Heart right ventricle (tissue), 16 donors: ENCODE measurements around the gene RNF152. TPM values are rescaled to one million over a fixed set of nuclear protein-coding genes. Genes with fewer than 3 reads are reported as not detected.

ENCODE experiments used
- ATAC-seq, 8 donors: fragments of 200-7000 bp; cut with Tn5 transposase; one replicate each; pipeline ENCODE4 v1.9.1; 2020; ENCODE audit warnings: mild to moderate bottlenecking in 8 of 8, moderate library complexity in 8 of 8, moderate number of reproducible peaks in 1 of 8
- DNase-seq, 2 donors: peaks; one replicate each; pipeline ENCODE4 v3.0.0-alpha.2; 2020
- H3K27ac ChIP-seq, 10 donors: fragments of 200-600 bp; sonication (generic) in 2 of 10; one replicate each; pipeline versions ENCODE4 v1.5.0 to v1.8.0; 2020 to 2022; ENCODE audit warnings: mild to moderate bottlenecking in 3 of 10
- H3K27me3 ChIP-seq, 7 donors: fragments of 200-600 bp; one replicate each; pipeline ENCODE4 v1.8.0; 2021 to 2022; ENCODE audit warnings: mild to moderate bottlenecking in 2 of 7
- H3K36me3 ChIP-seq, 9 donors: fragments of 200-600 bp; sonication (generic) in 1 of 9; one replicate each; pipeline versions ENCODE4 v1.5.0 to v1.8.0; 2020 to 2022; ENCODE audit warnings: mild to moderate bottlenecking in 2 of 9
- H3K4me1 ChIP-seq, 9 donors: fragments of 200-600 bp; sonication (generic) in 1 of 9; one replicate each; pipeline versions ENCODE4 v1.5.0 to v1.8.0; 2020 to 2022; ENCODE audit warnings: mild to moderate bottlenecking in 4 of 9
- H3K4me3 ChIP-seq, 10 donors: fragments of 200-600 bp; sonication (generic) in 2 of 10; one replicate each; pipeline versions ENCODE4 v1.5.0 to v1.8.0; 2020 to 2022; ENCODE audit warnings: mild to moderate bottlenecking in 7 of 10, moderate library complexity in 2 of 10
- H3K9me3 ChIP-seq, 11 donors: fragments of 200-600 bp in 10 of 11; sonication (generic) in 2 of 11; one replicate each; pipeline versions ENCODE4 v1.5.0 to v1.8.0; 2013 to 2022; ENCODE audit warnings: mild to moderate bottlenecking in 2 of 11, control low read depth in 1 of 11, moderate library complexity in 1 of 11
- WGBS, 2 donors: extraction: QIAGEN DNeasy Blood & Tissue Kit; methylation state at CpG; one replicate each; pipeline ENCODE4 v1.1.7; 2013; ENCODE audit warnings: inconsistent platforms in 1 of 2; 5-methylcytosine and 5-hydroxymethylcytosine counted together
- intact Hi-C, 10 donors: fragments of 100-400 bp; cut with DNase I; formaldehyde crosslinking; loops; one replicate each; pipeline versions ENCODE4 v1.11.1 to v1.14.2; 2022
- polyA plus RNA-seq, 2 donors: library from polyadenylated mRNA; stranded (reverse); fragments of 200-250 nt; gene quantifications; one replicate each; pipeline ENCODE4 v1.2.3, GENCODE V29; 2013
- total RNA-seq, 10 donors: library from RNA; stranded (reverse); fragmentation: NEBNext Ultra II Directional in 3 of 10; extraction: Animal tissue kit (Norgen Biotek cat#: 25700) in 3 of 10; gene quantifications; one replicate each; pipeline versions ENCODE4 v1.2.1 to v1.2.4, GENCODE V29; 2021 to 2023
- TF ChIP-seq, protein P1 (sequence below), 9 donors: fragments of 200-600 bp; sonication (generic) in 2 of 9; IDR thresholded peaks; one replicate each; pipeline versions ENCODE4 v1.5.0 to v1.8.0; 2021 to 2022; ENCODE audit warnings: antibody characterized with exemption in 9 of 9, mild to moderate bottlenecking in 5 of 9, moderate library complexity in 1 of 9
- donor health status: Arrhythmogenic right ventricular cardiomyopathy.
- donor health status: ischemic (EF 13 %, LVEDD 7.1; RV severe dilation, severe dysfunction).
- donor health status: healthy with polysubstance abuse.
- donor health status: DM: no; HTN: yes; CAD: no.
- donor health status: DM: no; HTN: no; CAD: no.
- donor health status: ischemic (EF 25% LVEDD 6.9; RV normal size, moderate dysfunction).
- donor health status: ischemic (EF 25% LVEDD 5.7; RV mildly dilated, moderate dysfunction).
- donor health status: healthy.
- donor health status: DM: yes; HTN: yes; CAD: no.
- donor health status: Ischemic cardiomyopathy.
- donor health status: ischemic (EF 35%, LVEDD 5.7; RV mildly dilated, moderate dysfunction).
- donor health status: nonischemic (EF 11% LVEDD 7.7; RV severe dilation, severe dysfunction).
- donor health status: DM: yes; HTN: yes; CAD: no.
- donor health status: PGD.
- donor health status: ischemic (EF 29% LVEDD 5.4; RV normal size, mild dysfunction).
- donor health status: nonischemic (EF 23%, LVEDD 6.1; RV moderate dilation, normal function).

The RNF152 gene
- total and polyA plus RNA-seq, 12 donors, result 1.7 to 19.1 (median 10.9) TPM

DNA sequence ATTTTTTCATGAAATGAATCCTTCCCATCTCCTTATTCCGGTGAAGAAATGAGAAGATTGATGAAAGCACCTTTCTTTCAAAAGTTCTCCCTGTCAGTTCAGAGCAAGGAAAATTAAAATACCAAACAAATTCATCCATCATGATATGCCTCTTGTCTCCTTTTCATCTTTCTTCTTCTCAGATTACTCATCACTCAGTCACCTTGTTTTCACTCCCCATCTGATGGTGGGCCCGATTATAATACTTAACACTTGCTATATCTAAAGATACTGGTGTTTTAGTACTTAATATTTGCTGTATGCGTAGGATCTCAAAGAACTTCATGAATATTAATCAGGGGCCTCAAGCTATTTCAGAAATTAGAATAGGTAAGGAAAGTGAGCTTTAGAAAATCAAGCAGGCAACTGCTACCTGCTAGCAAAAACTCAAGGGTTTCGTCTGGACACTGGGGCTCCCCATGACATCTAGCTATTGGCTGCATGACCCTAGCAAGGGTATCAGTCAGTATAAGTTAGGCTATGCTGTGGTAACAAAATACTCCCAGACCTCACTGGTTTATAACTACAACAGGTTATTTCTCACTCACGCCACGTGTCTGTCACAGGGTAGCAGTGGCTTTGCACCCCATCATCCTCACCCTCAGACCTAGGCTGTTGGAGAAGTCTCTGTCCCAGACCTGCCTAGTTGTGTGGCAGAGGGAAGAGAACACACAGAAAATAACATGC lies 39.0 kb upstream of the RNF152 start:
- DNase-seq, result no peak
- Histone ChIP-seq H3K27me3 (no peaks in the 10 kb centered on the region), H3K27ac (no peak overlapping the region), H3K36me3 (no peaks in the 10 kb centered on the region), H3K4me1 (no peaks in the 10 kb centered on the region), H3K4me3 (no peak overlapping the region), H3K9me3 (peaks cover 0 to 22% (median 0%) of the 10 kb centered on the region in 11 donors)
- ATAC-seq, result no peak
- 93 to 94% methylated on average over 6 of the region's 6 CpGs for WGBS, 2 donors
- TF ChIP-seq, protein P1, sequence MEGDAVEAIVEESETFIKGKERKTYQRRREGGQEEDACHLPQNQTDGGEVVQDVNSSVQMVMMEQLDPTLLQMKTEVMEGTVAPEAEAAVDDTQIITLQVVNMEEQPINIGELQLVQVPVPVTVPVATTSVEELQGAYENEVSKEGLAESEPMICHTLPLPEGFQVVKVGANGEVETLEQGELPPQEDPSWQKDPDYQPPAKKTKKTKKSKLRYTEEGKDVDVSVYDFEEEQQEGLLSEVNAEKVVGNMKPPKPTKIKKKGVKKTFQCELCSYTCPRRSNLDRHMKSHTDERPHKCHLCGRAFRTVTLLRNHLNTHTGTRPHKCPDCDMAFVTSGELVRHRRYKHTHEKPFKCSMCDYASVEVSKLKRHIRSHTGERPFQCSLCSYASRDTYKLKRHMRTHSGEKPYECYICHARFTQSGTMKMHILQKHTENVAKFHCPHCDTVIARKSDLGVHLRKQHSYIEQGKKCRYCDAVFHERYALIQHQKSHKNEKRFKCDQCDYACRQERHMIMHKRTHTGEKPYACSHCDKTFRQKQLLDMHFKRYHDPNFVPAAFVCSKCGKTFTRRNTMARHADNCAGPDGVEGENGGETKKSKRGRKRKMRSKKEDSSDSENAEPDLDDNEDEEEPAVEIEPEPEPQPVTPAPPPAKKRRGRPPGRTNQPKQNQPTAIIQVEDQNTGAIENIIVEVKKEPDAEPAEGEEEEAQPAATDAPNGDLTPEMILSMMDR (IDR thresholded peaks at IDR 0.05), result no peak
- intact Hi-C loops, result no loop called here

- Histone ChIP-seq H3K9me3 (peaks cover 0 to 22% (median 0%) of the 10 kb centered on the region in 11 donors), H3K27ac (no peak overlapping the region), H3K36me3 (no peaks in the 10 kb centered on the region), H3K27me3 (no peaks in the 10 kb centered on the region), H3K4me1 (no peaks in the 10 kb centered on the region), H3K4me3 (no peak overlapping the region)
- no peak for DNase-seq
- WGBS, 2 donors, result 71 to 76% methylated on average over 3 of the region's 3 CpGs
- TF ChIP-seq, protein P1 (IDR thresholded peaks at IDR 0.05), result no peak
- intact Hi-C loops, result no loop called here
- ATAC-seq, result no peak
These were observed 37.3 kb upstream of the RNF152 start for GRCh38 chr18:61929881-61930640.

- Histone ChIP-seq H3K9me3 (peaks cover 0 to 17% (median 0%) of the 10 kb centered on the region in 11 donors), H3K36me3 (no peaks in the 10 kb centered on the region), H3K4me1 (no peaks in the 10 kb centered on the region), H3K4me3 (no peak overlapping the region), H3K27me3 (no peaks in the 10 kb centered on the region), H3K27ac (no peak overlapping the region)
- ATAC-seq (no peak), DNase-seq (no peak)
- intact Hi-C loops, result no loop called here
- 69 to 70% methylated on average over 4 of the region's 4 CpGs for WGBS, 2 donors
- TF ChIP-seq, protein P1 (IDR thresholded peaks at IDR 0.05), result no peak
These were observed 33.7 kb upstream of the RNF152 start for GRCh38 chr18:61926532-61926931.

GRCh38 chr18:61924550-61924949 lies 31.7 kb upstream of the RNF152 start:
- TF ChIP-seq, protein P1 (IDR thresholded peaks at IDR 0.05), result no peak
- DNase-seq (no peak), ATAC-seq (no peak)
- Histone ChIP-seq H3K27ac (no peak overlapping the region), H3K36me3 (no peaks in the 10 kb centered on the region), H3K9me3 (peaks cover 0 to 17% (median 0%) of the 10 kb centered on the region in 11 donors), H3K4me1 (no peaks in the 10 kb centered on the region), H3K4me3 (no peak overlapping the region), H3K27me3 (no peaks in the 10 kb centered on the region)
- 47 to 78% methylated on average over 5 of the region's 5 CpGs for WGBS, 2 donors
- intact Hi-C loops, result no loop called here
